Gastrocnemius medialis (tissue), 4 donors: ENCODE results near the gene PLA2G6.

Experiments
- CTCF ChIP-seq, 5 experiments: fragments of 450-650 bp in 3 of 5; fragments of 200-600 bp in 2 of 5; sonication (generic) in 2 of 5; IDR thresholded peaks in 4 of 5; conservative IDR thresholded peaks in 1 of 5; 1 replicate in 4 of 5; 2 replicates in 1 of 5; pipeline ENCODE4 v1.5.1; 2016 to 2019; ENCODE audit warnings: antibody characterized with exemption in 5 of 5, mild to moderate bottlenecking in 3 of 5, moderate library complexity in 3 of 5
- POLR2A ChIP-seq, 2 donors: fragments of 450-650 bp; IDR thresholded peaks; one replicate each; pipeline ENCODE4 v1.6.1; 2017; ENCODE audit warnings: antibody characterized with exemption in 2 of 2, mild to moderate bottlenecking in 2 of 2, moderate library complexity in 2 of 2

- TF ChIP-seq CTCF (IDR thresholded peaks at IDR 0.05 in 4 of 5, conservative IDR thresholded peaks at IDR 0.05 in 1 of 5) (no peak), POLR2A (IDR thresholded peaks at IDR 0.05) (no peak)
Observed at GRCh38 chr22:38153821-38154562, 27.6 kb downstream of the PLA2G6 start.
